GM21576 (cell line): ENCODE measurements around the gene BFSP2.
A peak's percentile ranks its signal among the peaks of the same experiment; 100 is the strongest.
"Not testable (repeated sequence)": the region's sequence is repeated elsewhere in the genome, so short reads cannot be mapped to it uniquely, and the experiment has no call there.

Source experiments
- ATAC-seq: cut with Tn5 transposase; IDR thresholded peaks from one replicate; pipeline ENCODE4 v1.9.1; 2021; ENCODE audit warnings: mild to moderate bottlenecking, moderate library complexity; ENCODE audit not compliant: unreplicated experiment

BFSP2 gene

GRCh38 chr3:133477487-133477886 lies 77.6 kb downstream of the BFSP2 start:
- peak; percentile 54 for ATAC-seq

DNA sequence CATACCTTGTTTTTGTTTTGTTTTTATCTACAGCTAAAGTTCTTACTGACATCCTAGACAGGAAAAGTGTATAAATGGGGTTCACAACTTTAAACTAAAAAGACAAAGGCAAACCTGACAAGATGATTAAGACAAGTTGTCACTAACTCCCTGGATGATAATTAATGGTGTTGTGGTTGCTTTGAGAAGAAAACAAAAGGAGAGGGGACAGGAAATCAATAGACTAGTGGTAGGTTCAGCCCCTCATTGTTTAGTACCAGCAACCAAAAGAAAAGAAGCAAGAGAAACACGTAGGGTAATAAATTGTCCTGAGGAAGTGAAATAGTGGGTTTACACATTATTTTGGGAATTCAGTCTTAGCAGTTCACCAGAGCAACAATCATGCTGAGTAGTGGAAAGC lies 78.8 kb downstream of the BFSP2 start:
- ATAC-seq: no peak

DNA sequence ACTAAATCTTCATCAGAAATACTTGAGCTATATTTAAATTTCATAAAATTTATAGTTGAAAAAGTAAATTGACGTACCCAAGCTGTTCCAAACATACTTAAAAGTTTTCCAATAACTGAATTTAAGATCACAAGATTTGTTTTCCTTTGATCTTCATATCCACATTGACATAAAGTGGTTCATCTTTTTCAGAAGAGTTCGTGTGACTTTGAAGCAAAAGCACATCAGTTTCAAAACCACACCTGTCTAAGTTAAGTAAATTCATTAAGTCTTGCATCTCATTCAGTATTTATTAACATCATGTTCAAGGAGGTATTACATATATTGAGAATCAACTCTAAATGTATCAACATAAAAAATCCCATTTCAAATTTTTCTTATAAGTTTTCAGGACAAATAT lies 79.5 kb downstream of the BFSP2 start:
- ATAC-seq: no peak

DNA sequence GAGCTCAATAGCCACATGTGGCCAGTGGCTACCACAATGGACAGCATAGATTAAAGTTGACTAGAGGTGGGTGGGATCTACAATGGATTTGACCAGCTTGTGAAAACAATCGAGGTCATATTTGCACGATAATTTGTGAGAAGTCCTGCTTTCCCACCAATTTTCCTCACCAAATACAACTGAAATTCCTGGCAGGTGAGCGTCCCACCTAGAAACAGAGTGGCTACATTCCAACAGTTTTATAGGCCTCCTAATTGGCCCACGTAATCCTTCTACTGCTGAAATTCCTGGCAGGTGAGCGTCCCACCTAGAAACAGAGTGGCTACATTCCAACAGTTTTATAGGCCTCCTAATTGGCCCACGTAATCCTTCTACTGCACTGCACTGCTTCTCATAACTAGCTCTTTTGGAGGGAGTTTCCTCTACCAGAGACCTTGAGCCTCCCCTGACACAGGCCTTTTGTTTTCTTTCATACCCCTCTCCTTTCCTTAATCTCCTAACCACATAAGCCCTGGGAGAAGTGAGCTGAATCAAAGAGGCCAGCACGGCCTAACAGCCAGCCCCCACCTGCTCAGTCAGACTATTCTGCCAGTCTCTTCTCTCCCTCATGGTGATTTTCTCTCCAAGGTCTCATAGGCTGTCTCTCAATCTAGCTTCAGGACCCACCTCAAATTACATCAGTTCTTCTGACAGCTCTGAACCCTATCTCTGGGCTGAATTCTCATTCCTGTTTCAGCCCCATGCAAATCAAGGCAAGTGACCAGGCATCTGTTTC lies 80.2 kb downstream of the BFSP2 start:
- peak; percentile 30 for ATAC-seq

DNA sequence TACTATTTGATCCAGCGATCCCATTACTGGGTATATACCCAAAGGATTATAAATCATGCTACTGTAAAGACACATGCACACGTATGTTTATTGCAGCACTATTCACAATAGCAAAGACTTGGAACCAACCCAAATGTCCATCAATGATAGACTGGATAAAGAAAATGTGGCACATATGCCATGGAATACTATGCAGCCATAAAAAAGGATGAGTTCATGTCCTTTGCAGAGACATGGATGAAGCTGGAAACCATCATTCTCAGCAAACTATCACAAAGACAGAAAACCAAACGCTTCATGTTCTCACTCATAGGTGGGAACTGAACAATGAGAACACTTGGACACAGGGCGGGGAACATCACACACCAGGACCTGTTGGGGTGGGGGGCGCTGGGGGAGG lies 82.6 kb downstream of the BFSP2 start:
- not testable (repeated sequence) for ATAC-seq

DNA sequence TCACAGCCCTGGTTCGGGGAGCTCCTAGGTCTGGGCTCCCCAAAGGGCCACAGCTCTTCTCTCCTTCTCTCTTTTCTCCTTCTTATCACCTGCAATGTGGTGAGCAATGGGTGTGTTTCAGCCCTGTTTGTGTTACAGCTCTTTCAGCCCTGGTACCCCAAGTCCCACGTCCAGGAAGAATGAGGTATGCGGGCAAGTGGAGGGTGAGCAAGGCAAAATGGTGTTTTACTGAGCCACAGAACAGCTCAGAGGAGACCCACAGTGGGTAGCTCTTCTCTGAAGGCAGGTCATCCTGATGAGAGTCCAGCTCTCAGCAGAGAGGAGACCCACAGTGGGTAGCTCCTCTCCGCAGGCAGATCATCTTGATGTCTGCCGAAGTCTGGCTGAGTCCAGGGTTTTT lies 86.8 kb downstream of the BFSP2 start:
- no peak for ATAC-seq

DNA sequence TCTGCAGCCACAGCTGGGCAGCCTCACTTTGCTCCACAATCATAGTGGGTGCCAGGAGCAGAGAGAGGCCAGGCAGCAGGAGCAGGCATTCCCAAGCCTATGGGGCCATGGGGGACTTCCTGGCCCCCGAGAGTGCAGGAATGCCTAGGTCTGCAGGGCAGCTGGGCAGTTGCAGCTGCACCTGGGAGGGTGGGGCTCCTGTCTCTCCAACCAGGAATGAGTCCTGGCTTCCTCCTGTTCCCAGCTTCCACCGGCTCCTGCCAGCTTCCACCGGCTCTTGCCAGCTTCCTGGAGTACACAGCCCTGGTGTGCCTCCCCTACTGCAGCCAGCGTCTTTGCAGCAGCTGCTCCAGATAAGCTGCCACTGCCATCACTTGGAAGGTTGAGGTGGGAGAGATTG lies 87.3 kb downstream of the BFSP2 start:
- no peak for ATAC-seq

GRCh38 chr3:133487920-133488540 lies 88.2 kb downstream of the BFSP2 start:
- ATAC-seq: no peak

DNA sequence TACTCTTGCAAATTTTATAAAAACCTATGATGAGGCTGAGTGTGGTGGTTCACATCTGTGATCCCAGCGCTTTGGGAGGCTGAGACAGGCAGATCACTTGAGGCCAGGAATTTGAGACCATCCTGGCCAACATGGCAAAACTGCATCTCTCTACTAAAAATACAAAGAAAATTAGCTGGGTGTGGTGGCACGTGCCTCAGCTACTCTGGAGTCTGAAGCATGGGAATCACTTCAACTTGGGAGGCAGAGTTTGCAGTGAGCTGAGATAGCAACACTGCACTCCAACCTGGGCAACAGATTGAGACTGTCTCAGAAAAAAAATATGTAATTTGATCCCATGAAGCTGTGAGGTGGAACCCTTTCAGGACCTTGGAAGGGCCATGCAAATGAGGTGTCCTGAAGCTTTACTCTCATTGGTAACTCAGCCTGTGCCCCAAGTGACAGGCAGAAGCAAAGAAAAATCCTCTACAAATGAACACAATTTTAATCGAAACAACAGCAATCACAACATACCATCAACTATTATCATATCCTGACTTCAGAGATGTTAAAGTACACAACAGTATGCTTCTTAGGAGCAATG lies 89.0 kb downstream of the BFSP2 start:
- no peak for ATAC-seq

DNA sequence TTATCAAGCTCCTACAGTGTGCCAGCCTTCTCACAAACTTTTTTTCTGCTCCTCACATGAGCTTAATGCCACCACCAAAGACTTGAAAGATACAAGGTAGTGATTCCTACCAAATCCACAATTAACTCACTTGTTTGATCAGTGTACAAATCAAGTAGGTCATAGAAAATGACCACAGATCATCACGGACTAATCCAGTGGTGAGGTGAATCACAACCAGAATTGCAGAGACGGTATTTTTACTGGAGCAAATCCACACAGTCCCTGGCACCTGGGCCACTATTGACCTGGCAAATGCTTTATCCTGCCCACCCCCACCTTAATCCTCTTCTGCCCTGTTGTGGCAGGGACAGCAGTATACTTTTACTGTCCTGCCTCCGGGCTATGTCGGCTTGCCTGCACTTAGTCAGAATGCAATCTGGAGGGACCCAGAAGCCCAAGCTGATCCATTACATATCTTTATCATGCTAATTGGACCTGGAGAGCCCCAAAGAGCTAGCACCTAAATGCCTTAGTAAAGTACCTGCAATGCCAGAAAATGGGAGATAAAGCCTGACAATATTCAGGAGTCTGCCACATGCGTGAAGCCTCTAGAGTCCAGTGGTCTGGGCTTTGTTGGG lies 89.7 kb downstream of the BFSP2 start:
- ATAC-seq: no peak

DNA sequence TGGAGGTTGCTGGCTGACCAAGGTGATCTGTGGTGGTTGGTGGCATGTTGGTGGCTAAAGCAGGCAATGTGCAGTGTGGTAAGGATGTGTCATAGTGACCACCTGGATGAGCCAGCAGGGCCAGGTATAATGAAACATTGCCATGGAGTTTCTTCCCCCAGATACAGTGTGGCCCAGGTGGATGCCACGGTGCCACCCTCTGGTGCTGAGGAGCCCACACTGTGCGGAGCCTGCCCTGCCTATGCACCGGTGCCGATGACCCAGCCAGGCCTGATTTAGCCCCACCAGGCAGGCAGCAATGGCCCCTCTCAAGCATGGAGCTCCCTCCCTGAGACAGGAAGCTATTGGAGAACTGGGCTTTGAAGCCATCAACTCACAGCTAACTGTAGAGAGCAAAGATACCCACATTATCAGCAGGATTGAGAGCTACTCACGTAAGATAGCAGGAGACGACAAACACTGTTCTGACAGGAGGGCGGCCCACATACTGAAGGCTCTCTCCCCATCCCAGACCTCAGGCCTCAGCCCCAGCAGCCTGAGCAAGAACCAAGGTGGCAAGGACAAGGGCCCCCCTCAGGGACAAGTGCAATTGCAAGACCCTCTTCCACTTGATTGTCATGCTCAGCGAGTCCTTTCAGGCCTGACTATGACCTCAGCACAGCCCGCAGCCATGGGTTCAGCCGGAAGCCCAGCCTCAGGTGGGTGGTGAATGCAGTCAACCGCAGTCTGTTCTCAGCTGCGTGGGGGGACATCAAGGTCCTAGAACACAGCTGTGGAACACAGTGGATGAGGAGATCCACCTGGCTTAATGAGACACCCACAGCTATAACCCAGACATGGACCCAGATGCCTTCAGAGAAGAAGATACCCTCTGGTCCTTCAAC lies 90.9 kb downstream of the BFSP2 start:
- ATAC-seq: peak; percentile 89

- ATAC-seq: peak; percentile 6
Observed at GRCh38 chr3:133491481-133492059, 91.7 kb downstream of the BFSP2 start.

- ATAC-seq: no peak
Observed at GRCh38 chr3:133492159-133492741, 92.4 kb downstream of the BFSP2 start.

GRCh38 chr3:133494469-133494868 lies 94.6 kb downstream of the BFSP2 start:
- ATAC-seq: no peak

- ATAC-seq: not testable (repeated sequence)
Observed at GRCh38 chr3:133502542-133502941, 102.7 kb downstream of the BFSP2 start.

- ATAC-seq: no peak
Observed at GRCh38 chr3:133503409-133503808, 103.6 kb downstream of the BFSP2 start.

GRCh38 chr3:133504736-133505135 lies 104.9 kb downstream of the BFSP2 start:
- no peak for ATAC-seq

GRCh38 chr3:133505813-133506212 lies 106.0 kb downstream of the BFSP2 start:
- ATAC-seq: peak; percentile 45

DNA sequence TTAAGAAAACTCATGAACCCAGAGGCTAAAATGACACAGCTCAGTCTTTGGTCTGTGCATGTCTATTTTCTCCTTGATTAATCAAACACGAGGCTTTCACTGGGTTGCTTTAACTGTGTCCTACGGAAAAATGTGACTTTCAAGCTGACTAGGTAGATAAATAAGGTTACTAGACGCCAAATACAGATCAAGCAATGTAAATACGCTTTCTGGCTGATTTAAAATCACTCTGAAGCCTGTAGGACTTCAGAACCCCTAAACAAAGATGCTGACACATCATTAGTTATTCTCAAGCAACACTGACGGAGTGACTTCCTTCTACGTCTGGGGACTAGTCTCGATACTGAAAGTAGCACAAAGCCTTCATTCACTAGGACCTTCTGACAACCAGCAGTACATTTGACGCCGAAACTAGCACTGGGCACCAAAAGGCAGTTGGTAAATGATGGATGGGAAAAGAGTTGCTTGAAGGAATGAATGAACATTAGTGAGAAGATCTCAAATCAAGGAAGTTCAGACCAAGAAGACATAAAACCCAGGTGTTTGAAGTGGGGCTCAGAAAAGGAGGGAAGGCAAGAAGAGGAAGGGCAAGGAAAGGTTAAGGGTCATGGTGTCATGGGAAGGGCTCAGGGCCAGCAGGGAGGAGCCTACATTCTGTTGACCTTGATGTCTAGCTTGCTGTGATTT lies 106.5 kb downstream of the BFSP2 start:
- peak; percentile 94 for ATAC-seq
